Stimulated activated CD8-positive, alpha-beta memory T cell treated with anti-CD3 and anti-CD28 coated beads, Interleukin-7, amount 100 ng/mL, for 4 hours (primary cell): ENCODE measurements around the gene PARS2.

Experiments used
- DNase-seq, 2 donors: peaks; one replicate each; pipeline ENCODE4 v3.0.0-alpha.2; 2020; ENCODE audit warnings: low read depth in 2 of 2

PARS2 gene

GRCh38 chr1:54764133-54764921 lies at the start of gene PARS2:
TSS of gene PARS2 (minus strand) at chr1:54764523. CDS start at chr1:54759161, 5,362 bp downstream.
- DNase-seq: peak; percentile 90 to 97

DNA sequence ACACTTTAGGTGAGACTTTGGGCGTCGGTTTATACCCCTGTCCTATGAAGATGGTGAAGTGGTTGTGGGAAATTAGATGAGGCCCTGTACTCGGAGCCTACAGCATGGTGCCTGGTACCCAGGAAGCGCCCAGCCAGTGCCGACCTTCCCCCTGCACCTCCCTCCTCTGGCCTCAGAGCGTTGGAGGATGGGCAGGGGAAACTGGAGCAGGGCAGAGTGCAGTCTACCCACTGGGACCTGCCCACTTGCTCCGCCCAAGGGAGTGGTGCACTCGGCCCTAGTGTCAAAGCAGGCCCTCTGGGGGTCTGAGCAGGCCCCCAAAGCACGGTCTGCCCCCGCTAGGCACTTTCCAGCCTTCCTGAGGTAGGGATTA lies 49.8 kb upstream of the PARS2 start:
- no peak for DNase-seq

DNA sequence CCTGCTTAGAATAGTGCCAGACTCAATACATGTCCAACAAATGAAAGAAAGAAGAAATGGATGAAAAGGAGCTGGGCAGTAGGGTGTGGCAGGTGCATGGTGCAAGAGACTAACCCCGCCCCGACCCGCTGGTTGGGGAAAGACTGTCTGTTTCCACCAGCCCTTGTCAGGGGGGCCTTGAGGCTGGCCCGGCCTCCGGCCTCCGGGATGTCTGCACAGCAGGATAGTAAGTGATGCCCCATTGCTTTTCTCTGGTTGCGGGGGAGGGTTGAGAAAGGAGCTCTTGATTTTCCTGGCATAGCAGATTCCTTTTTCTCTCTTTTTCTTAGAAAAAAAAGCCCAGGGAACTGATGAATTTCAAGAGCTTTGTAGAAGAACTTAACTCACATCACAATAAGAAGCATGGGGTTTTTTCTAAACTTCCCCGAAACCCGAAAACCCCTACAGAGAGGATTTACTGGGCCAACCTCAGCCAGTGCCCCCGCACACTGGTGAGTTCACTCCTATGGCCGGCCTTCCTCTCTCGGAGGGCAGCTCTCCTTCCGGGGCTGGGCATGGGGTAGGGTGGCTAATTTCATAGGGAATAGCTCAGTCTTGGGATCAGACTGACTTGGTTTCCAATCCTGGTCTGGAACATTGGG lies 49.3 kb upstream of the PARS2 start:
- DNase-seq: no peak

DNA sequence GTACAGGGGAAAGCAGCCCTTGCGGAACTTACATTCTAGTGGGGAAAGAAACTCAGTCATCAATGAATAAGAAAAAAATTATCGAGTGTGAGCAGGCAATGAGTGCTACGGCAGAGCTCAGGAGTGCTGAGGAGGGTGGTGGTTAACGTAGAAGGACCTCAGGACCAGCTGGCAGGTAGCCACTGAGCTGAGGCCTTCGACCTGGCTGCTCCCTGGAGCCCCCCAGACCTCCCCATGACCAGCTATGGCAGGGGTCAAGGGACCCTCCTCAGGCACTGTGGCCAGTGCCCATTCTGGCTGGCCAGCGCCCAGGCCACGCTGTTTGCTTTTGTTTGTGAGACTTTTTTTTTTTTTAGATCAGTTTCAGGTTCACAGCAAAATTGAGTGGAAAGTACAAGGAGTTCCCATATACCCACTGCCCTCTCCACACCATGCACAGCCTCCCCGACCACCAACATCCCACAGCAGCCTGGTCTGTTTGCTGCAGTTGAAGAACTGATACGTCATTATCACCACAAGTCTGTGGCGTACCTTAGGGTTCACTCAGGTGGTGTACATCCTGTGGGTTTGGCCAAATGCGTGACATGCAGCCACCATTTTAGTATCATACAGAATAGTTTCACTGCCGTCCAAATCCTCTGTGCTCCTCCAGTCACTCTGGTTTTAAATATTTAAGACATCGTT lies 48.6 kb upstream of the PARS2 start:
- no peak for DNase-seq

DNA sequence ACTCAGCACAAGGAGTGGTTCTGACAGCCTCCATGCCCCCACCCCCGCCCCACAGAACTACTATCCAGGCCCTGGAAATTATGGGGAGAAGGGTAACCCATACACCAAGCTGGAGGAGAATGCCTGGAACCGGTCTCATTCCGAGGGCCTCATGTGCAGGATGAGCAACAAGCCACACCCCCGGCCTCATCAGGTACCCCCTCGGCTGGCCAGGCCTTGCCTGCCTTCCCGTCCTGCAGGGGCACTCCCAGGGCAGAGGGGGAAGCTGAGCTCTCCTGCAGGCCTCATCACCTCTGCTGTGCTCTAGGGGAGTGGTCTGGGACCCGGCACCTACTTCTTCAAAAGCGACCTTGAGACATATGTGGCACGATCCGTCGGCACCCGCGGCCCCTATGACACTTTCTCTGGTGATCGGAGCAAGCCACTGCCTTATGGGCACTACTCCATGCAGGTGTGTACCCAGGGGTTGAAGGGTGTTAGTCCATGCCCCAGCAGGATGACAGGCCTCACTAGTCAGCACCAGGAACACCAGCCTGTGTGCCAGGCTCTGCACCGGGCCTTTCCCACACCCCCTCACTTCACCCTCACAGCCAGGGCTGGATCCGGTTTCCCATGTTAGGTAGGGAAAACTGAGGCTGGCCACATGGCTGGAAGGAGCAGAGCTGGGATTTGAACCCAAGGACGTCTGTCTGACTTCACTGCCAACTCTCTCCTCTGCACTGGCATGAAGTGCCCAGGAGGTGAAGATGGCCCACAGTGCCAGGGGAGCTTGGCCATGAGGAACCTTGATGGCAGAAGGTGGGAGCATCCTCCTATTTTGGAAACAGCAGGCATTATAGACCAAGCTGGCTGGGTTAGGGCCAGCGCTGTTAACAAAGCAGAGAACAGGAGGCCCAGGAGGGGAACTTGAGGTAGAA lies 47.7 kb upstream of the PARS2 start:
- no peak for DNase-seq

DNA sequence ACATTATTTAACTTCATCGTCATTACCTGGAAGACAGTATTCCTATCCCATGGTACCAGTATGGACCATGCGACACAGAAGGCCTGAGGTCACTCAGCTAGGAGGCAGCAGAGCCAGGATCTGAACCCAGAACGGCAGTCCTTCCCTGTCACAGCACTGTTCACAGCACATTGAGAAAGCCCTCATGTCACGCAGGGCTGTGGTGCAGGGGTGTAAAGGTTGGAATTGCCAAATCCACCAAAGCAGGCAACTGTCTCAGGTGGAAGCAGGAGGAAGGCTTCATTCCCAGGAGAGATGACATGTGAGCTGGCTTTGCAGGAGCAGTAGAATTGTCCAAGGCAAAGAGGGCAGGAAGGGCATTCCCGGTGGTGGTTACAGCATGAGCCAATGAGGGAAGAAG lies 46.7 kb upstream of the PARS2 start:
- no peak for DNase-seq

DNA sequence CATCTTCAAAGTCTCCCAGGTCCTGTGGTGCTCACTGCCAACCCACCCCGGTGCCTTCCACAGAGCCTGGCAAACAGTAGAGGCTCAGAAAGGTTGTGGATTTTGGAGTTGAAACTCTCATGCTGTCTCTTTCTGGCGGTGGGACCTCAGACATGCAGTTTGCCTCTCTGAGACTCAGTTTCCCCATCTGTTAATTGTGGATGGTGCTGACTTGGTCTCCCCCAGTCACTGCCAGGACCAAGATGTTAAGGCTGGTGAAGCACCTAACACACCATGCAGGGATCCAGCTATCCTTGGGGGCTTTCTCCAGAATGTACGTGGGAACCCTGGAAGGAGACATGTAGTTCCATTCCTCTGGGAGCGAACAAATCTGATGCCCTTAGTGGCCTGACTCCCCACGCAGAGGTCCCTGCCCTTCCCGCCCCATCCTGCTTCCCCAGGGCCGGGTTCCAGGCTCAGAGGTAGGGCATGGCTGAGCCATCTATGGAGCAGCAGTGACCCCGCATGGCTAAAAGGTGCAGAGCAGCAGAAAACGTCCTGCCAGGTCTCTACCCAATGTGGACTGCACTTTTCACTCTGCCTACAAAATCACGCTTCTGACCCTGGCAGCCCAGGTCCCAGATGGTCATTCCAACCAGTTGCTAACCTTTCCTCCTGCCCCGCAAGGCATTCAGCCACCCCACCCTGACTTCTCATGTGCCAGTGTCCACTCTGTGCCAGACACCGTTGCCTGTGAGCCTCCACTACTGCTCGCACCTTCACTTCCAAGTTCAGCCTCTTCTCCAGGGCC lies 46.0 kb upstream of the PARS2 start:
- peak; percentile 19 to 26 for DNase-seq

- no peak for DNase-seq
These were observed 45.3 kb upstream of the PARS2 start for GRCh38 chr1:54809496-54810074.

DNA sequence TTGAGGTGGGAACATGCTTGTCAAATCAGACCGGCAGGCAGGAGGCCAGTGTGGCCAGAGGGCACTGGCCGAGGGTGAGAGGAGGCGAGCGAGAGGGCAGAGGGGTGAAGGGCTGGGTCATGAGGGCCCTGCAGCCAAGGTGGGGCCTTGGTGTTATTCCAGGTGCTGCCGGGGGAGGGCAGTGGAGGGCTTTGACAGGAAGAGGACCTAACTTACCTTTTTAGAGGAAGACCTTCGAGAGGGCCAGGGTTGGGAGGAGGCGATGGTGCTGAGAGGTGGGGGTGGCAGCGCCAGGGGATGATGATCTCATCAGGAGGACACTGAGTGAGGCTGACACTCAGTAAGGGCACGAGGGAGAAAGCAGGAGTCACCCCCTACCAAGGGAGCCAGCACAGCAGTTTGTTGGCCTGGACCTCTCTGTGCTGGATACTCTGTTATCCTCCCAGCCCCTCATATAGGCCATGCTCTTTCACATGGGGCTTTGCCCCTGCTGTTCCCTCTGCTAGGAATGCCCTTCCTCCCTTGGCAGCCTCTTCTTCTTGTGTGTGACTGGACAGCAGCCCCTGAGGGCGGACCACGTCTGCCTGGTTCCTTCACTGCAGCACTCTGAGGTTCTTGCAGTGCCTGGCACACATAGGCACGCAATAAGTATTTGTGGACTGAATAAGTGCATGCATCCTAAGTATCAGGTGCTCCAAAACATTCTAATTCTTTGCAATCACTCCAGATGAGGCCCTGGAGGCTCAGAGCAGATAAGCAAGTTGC lies 44.3 kb upstream of the PARS2 start:
- no peak for DNase-seq

- no peak for DNase-seq
These were observed 43.4 kb upstream of the PARS2 start for GRCh38 chr1:54807756-54808155.

- DNase-seq: peak; percentile 11 to 30
These were observed 42.7 kb upstream of the PARS2 start for GRCh38 chr1:54806931-54807611.

GRCh38 chr1:54805981-54806381 lies 41.7 kb upstream of the PARS2 start:
- DNase-seq: no peak

DNA sequence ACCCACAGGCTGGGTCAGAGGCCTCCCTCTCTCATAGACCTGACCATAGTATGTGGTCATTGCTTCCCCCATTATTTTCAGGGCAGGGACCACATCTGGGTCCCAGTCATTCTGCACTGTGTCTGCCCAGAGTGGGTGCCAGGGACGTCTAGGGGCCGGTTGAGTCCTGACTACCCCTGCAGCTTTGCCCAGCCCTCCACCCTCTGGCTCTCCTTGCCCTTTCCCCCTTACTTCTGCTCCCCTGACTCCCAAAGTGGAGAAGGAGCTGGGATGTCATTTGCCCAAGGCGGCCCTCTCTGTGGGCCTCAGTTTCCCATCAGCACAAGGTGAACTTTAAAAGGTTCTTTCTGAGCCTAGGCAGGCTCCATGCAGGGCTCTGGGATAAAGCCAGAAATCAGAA lies 41.1 kb upstream of the PARS2 start:
- DNase-seq: no peak

- no peak for DNase-seq
These were observed 40.3 kb upstream of the PARS2 start for GRCh38 chr1:54804471-54805132.

GRCh38 chr1:54803761-54804470 lies 39.6 kb upstream of the PARS2 start:
- DNase-seq: no peak

DNA sequence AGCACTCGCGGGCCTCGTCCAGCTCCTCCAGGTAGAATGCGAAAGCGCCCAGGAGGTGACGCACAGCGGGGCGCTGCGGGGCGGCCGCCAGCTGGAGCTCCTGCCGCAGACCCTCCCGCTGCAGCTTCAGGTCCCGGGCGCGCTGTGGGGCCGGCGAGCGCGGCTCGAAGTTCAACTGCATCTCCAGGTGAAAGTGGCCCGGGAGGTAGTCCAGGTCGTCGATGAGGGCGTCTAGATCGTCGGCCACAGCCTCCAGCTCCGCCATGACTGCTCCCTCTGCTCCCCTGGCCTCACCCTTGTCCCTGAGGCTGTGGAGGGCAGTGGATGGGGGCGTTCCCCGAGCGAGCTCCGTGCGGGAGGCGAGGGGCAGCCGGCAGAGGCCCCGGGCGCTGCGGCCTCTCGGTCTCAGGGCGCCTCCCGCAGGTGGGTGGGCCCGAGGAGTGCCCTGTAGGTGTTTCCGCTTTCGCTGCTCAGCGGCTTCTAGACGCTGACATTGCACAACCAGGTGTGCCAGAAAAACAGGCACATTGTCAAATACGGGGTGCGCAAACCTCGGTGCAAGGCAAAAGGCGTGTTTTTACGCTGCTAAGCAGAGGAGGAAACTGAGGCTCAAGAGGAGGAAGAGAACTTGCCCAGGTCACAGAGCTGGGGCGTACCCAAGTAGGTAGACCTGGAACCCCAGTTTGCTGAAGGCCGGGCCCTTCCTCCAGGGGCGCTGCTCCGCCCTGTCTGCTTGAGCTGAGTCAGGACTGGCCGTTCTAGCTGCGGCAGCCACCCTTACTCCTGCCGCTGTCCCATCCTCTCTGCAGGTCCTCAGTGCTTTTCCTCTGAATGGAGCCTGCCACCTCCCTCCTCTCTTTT lies 36.8 kb upstream of the PARS2 start, which contains the start of gene TTC22:
Gene TTC22 (minus strand): TSS at position 425 of the 861 bp plus-strand sequence. CDS start 160 bp downstream, at position 265.
- peak; percentile 48 to 62 for DNase-seq
